NCI-H2081 treated with DMSO at 0.1 percent for 48 hours (cell line): Measurements from ENCODE around the gene SLC38A10.

Experiments
- DNase-seq: peaks from one replicate; lab custom pipeline; 2025; lab: John Stamatoyannopoulos, UW

Gene SLC38A10

DNA sequence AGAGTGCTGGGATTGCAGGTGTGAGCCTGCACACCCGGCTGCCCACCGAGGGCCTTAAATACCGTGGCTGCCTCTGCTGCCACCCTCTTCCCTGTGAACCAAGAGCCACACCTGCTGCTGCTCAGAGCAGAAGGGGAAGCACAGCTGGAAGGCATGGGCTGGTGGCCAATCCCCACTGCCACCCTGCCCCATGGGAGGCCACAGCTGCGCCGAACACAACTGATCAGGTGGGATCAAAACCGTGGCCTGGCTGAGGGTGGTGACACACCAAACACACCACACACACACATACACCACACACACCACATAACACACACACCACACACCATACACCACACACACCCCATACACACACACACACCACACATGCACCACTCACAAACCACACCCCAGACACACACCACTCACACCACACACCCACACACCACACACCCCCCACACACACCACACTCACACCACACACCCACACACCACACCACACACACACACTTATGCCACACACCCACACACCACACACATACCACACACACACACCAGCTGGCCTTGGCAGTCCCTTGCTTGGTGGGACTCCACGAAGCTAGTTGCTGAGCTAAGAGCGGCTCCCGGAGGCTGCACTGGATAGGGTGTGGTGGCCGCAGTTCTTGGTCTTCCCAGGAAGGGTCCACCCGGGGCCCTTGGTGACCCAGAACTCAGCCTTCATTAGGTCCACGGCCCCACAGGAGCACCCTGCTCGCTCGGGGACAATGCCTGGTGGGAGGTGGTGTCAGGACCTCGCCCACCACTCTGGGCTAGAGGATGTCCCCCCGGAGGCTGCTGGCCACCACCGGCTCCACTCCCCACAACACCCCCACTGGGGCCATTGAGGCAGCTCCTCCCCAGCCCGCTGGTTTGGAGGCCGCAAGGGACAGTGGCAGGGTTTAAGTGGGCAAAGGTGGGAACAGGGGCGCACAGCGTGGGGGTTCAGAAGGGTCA is 87.2 kb downstream of the SLC38A10 start:
- DNase-seq, result peak; percentile 14

DNA sequence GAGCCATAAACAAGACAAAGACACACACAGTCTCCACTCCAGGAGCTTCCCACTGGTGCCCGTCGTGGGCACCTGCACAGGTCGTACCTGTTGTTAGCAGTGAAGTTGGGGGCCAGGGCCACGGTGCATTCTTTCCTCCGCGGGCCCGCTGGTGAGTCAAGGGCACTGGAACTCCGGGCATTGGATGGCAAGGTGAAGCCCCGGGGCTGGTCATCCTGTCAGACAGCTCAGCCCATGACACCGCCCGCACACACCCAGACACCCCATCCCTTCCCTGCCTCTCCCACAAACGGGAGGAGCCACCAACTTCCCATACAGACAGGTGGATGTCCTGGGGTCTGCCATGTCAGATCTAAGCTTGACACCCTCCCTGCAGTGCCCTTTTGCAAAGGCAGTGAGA is 88.5 kb downstream of the SLC38A10 start:
- no peak for DNase-seq

GRCh38 chr17:81206166-81206565 is 88.9 kb downstream of the SLC38A10 start:
- DNase-seq, result no peak

DNA sequence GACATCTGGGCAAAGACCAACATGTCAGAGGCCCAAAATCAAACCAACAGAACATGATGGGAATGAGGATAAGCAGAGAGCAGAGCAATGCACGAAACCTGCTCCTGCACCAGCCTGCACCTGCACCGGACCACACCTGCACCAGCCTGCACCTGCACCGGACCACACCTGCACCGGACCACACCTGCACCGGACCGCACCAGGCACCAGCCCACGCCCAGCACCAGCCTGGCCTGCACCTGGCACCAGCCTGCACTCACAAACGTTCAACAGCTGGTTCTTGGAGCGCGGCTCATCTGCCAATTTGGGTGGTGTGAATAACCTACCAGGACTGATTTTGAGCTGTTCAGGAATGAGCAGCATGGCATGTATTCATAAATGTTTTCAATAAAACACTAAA is 90.5 kb downstream of the SLC38A10 start:
- no peak for DNase-seq

DNA sequence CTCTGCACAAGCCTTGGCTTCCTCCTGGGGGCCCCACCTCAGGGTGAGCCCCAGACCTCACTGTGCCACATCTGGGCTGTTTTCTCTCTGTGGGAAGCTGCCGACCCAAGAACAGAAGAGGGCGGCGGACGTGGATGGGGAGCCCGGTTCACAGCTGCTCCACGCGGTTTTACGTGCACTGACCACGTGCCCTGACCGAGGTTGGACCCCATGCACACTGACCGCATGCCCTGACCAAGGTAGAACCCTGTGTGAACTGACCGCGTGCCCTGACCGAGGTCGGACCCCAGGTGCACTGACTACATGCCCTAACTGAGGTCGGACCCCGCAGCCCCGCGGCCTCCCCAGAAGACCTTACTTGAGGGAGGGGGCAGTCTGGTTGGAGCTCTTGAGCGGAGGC is 92.0 kb downstream of the SLC38A10 start:
- DNase-seq, result no peak

DNA sequence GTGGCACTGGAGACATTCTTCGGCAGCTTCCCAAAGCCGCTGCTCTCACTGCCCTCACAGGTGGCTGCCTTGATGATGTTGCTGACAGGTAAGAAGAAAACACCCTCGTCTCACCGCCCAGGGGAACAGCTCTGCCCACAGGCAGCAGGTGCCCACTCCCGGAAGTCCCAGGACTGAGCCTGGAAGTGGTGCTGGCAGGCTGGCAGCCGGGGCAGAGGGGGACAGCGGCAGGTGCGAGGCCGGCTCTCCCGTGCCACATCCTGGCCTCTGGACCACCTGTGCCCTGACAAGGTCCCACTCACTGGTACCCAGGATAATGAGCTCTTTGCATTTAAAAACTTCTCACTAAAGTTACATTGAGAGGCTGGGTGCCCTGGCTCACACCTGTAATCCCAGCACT is 92.8 kb downstream of the SLC38A10 start:
- no peak for DNase-seq

DNA sequence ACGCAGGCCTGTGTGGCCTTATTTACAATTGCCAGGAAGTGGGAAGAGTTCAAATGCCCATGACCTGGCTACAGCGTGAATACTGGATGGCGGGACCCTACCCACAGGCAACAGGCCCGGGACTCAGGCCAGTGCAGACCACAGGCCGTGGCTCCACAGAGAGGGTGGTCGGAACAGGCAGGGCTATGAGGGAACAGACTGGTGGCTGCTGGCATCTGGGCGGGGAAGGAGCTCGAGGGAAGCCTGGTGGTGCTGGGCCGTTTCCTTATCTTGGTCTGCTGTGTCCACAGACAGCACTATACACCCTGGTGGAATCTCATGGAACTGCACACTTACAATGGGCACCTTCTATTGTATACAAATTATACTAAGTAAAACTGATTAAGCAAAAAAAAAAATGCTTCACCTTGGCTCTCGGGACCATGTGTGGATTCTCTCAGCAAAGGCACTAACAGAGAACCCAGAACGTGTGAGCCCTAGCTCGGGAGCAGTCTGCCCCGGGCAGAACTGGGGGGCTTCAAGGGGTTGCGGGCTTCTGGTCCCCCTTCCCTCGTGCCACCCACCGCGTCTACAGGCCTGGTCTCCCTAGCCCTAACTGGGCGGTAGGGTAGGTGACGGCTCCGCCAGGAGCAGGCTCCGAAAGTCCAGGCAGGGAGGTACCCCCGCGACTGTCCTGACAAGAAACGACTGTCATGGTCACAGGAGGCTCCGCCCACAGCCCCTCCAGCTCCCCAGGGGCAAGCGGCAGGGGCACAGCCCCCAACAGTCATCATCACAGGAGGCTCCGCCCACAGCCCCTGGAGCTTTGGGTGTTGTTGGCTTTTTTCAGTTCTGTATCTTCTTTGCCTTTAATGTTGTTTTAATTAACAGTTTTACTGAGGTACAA is 94.2 kb downstream of the SLC38A10 start:
- no peak for DNase-seq

DNA sequence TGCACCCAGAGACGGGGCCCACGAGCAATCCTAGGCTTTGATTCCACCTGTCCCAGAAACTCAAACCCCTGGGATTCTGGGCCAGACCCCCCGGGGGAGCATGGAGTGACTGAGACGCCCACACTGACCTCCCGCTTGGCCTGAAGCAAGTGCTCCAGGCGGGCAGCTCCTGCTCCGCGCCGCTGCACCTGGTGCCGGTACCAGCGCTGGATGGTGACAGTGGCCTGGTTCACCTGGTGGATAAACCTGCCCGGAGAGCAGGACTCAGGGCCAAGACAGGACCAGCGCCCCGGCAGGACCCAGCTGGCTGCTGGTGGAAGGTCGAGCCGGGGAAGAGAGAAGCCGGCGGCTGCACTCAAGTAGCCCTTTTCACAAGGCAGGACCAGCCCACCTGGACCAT is 94.9 kb downstream of the SLC38A10 start:
- DNase-seq, result no peak

- no peak for DNase-seq
Observed at GRCh38 chr17:81199482-81199830, 95.7 kb downstream of the SLC38A10 start.

DNA sequence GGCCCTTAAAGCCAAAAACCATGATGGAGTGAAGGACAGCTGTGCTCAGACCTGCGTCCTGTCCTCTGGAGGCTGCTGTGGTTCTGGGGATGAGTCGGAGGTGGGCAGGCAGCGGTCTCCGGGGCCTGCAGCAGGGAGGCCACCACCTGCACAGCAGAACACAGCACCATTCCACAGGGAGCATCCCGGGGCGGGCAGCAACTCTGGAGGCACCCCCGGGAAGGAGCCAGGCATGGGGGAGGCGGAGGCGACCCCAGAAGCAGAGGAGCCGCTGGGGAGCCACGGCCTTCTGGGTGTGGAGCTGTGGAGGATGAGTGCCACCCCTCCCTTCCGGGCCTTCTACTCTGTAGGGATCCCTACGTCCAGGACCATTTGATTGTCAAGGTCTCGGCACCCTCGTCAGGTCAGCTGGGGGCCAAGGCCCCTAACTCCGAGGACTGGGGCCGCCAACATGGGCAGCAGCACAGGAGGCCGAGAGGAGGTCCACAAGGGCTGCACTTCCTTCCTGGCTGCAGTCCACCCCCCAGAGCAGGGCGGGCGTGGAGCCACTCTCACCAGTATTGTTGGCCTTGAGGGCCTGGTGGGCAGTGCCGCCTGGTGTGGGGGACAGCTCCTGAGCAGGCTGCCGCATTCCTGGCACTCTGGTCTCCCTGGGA is 96.2 kb downstream of the SLC38A10 start:
- DNase-seq, result no peak

- DNase-seq, result no peak
Observed at GRCh38 chr17:81197831-81198490, 97.1 kb downstream of the SLC38A10 start.

- DNase-seq, result no peak
Observed at GRCh38 chr17:81197409-81197795, 97.7 kb downstream of the SLC38A10 start.

DNA sequence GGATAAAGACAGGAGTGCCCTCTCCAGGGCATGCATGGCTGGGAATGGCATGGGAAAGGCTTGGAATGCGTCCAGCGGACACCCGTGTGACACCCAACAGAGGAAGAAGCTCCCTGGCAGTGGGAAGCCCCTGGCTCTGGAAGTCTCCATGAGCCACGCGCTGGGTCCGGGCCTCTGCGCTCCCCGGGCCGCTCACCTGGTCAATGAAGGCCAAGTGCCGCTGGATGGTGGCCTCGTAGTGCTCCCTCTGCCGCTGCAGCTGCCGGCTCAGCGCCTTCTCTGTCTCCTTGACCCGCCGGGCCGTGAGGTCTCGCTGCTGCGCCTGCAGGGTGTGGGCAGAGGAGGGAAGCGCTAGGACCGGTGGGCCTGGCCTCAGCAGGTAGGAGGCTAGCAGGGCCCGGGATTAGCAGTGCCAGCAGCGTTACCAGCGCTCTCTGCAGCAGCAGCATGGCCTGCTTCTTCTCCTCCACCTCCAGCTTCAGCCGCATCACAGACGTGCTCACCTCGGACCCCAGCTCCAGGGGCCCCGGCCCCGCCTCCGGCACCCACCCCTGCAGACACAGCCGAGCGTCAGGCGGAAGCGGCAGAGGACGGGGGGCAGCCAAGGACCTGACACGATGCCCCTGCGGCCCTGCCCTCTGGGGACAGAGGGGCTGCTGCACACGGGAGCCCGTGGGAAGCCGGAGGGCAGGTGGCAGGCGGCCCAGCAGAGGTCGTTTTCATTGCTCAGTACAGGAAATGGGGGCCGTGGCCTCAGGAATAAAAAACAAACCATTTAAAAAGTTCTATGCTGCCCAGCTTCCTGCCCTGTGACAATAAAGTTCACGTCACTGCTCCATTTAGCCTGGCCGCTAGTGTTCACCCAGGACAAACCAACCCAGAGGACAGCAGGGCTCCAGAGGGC is 98.3 kb downstream of the SLC38A10 start:
- no peak for DNase-seq

DNA sequence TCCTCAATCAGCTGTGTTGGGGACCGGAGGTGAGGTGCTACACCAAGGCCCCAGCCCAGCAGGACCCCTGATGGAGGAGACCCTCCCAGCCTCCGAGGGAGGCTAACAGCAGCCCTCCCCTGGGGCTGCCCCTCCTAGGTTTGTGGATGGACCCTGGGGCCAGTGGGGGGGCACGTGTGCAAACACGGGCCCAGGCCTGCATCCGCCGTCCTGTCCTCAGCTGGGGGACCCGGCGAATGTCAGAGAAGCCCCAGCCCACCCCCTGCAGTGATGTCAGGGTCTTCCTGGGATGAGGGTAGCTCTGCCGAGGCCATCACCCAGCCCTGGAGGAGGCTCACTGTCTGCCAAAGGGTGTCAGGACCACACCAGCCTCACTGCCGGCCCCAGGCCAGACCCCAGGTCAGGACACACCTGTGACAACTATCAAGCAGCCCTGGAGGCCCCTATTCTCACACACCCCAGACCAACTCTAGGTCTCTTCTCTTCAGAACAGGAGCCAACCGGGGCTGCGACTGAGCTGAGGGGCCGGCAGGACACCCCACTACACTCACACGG is 99.1 kb downstream of the SLC38A10 start:
- no peak for DNase-seq
